Stimulated activated naive CD8-positive, alpha-beta T cell treated with anti-CD3 and anti-CD28 coated beads, Interleukin-15, amount 100 ng/mL, for 72 hours (primary cell): ENCODE results near the gene LRRC43.

Experiments used
- ATAC-seq: fragments of 150-1000 bp; cut with Tn5 transposase; 2 replicates; pipeline ENCODE4 v1.10.0; 2021; ENCODE audit warnings: mild to moderate bottlenecking, moderate library complexity
- DNase-seq, 2 donors: peaks; one replicate each; pipeline ENCODE4 v3.0.0; 2021 to 2022
- H3K27ac Mint-ChIP-seq, 2 donors: one replicate each; pipeline ENCODE4 v1.8.0; 2022; ENCODE audit warnings: mild to moderate bottlenecking in 2 of 2, mixed read lengths in 2 of 2, moderate library complexity in 2 of 2
- H3K27me3 Mint-ChIP-seq: one replicate; pipeline ENCODE4 v1.8.0; 2022; ENCODE audit warnings: mixed read lengths
- H3K4me1 Mint-ChIP-seq: one replicate; pipeline ENCODE4 v1.8.0; 2022; ENCODE audit warnings: mild to moderate bottlenecking, mixed read lengths
- H3K4me3 Mint-ChIP-seq, 2 donors: one replicate each; pipeline ENCODE4 v1.8.0; 2022; ENCODE audit warnings: mild to moderate bottlenecking in 2 of 2, mixed read lengths in 2 of 2, moderate library complexity in 1 of 2
- H3K9me3 Mint-ChIP-seq, 2 donors: one replicate each; pipeline ENCODE4 v1.8.0; 2022; ENCODE audit warnings: mixed read lengths in 2 of 2

The LRRC43 gene

DNA sequence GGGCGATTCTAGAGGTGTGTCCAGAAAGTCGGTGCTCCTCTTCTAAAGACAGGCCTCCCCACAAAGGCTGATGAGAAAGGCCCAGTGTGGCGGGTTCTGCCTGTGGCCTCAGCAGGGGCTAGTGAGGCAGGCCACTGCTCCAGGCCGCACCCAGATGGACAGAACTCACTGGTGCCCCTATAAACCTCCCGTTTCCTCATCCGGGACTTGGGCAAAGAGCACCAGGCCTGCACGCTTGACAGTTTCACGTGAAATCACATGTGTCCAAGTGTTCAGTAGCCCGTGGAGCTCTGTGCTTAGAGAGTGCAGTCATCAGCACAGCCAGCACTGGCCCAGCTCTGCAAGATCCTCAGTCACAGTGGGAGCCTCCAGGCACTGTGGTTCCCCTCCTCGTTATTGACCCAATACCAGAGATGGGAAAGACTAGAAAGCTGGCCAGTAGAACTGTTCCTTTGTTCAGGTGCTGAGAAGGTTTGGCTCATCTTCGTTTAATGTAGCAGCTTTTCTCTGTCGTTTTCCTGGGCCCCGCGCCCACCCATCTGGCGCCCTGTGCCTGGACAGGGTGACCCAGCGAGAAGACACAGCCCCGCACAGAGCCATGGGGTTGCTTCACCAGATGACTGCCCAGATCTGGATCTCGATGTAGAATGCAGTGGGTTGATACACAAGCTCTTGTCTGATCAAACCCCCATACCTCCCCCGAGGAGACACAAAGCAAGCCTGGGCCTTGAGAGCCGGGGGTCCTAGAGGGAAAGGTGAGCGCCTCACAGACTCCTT, 35.2 kb upstream of the LRRC43 start:
- no peak for ATAC-seq
- Mint-ChIP-seq H3K27ac (peak overlapping the region; percentile 6 to 43), H3K4me3 (no peak overlapping the region), H3K9me3 (no peaks in the 10 kb centered on the region), H3K4me1 (no peaks in the 10 kb centered on the region), H3K27me3 (no peaks in the 10 kb centered on the region)
- no peak for DNase-seq

GRCh38 chr12:122148657-122149056, 34.3 kb upstream of the LRRC43 start:
- Mint-ChIP-seq H3K4me3 (no peak overlapping the region), H3K27ac (peak overlapping the region; percentile 21 to 80)
- DNase-seq, result no peak

DNA sequence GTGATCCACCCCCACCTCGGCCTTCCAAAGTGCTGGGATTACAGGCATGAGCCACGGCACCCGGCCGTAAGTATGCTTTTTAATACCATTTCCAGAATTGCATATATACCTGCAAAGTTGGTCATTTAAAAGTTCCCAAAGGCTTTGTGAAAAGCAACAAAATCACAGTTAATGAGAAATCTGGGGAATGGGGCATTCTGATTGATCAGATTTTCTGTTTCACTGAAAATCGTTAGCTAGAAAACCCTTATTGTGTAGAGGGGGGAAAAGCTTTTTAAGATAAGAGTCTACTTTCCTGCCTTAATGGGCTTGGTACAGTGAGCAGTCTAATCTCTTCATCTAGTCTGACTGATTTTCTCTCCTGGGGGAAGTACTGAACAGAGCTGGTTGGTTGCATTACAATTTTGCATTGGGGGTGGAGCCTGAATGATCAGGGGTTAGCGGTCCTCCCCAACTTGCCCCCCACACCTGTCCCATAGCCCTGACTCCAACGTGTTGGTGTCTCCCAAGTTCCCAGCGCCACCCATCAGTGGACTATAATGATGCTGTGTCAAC, 32.7 kb upstream of the LRRC43 start:
- no peaks in the 10 kb centered on the region for H3K4me1 Mint-ChIP-seq
- H3K27me3 Mint-ChIP-seq, result no peaks in the 10 kb centered on the region
- no peak overlapping the region for H3K4me3 Mint-ChIP-seq

More at GRCh38 chr12:122148657-122149056, 34.3 kb upstream of the LRRC43 start:
- no peaks in the 10 kb centered on the region for H3K4me1 Mint-ChIP-seq
- no peak for ATAC-seq
- no peaks in the 10 kb centered on the region for H3K27me3 Mint-ChIP-seq
- H3K9me3 Mint-ChIP-seq, result no peaks in the 10 kb centered on the region

DNA sequence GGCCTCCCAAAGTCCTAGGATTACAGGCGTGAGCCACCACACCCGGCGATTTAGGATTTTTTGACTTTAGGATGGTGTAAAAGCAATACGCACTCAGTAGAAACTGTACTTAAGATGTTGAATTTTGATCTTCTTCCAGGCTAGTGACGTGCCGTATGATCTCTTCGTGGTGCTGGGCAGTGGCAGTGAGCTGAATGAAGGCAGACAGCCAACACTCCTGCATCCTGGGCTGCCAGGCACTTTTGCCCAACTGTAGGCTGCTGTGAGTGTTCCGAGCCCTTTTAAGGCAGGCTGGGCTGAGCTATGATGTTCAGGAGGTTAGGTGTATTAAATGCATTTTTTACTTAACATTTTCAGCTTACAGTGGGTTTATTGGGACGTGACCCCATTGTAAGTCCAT, 30.2 kb upstream of the LRRC43 start:
- H3K4me3 Mint-ChIP-seq, result no peak overlapping the region

More for the DNA sequence above, 32.7 kb upstream of the LRRC43 start:
- no peak for DNase-seq
- Mint-ChIP-seq H3K9me3 (no peaks in the 10 kb centered on the region), H3K27ac (no peak overlapping the region)
- no peak for ATAC-seq

GRCh38 chr12:122155705-122156104, 27.2 kb upstream of the LRRC43 start:
- DNase-seq (no peak), ATAC-seq (no peak)
- Mint-ChIP-seq H3K27me3 (no peaks in the 10 kb centered on the region), H3K4me3 (no peak overlapping the region), H3K9me3 (no peaks in the 10 kb centered on the region), H3K27ac (no peak overlapping the region), H3K4me1 (no peaks in the 10 kb centered on the region)

More for the DNA sequence above, 30.2 kb upstream of the LRRC43 start:
- ATAC-seq (no peak), DNase-seq (no peak)
- Mint-ChIP-seq H3K27me3 (no peaks in the 10 kb centered on the region), H3K27ac (no peak overlapping the region), H3K9me3 (no peaks in the 10 kb centered on the region), H3K4me1 (no peaks in the 10 kb centered on the region)

DNA sequence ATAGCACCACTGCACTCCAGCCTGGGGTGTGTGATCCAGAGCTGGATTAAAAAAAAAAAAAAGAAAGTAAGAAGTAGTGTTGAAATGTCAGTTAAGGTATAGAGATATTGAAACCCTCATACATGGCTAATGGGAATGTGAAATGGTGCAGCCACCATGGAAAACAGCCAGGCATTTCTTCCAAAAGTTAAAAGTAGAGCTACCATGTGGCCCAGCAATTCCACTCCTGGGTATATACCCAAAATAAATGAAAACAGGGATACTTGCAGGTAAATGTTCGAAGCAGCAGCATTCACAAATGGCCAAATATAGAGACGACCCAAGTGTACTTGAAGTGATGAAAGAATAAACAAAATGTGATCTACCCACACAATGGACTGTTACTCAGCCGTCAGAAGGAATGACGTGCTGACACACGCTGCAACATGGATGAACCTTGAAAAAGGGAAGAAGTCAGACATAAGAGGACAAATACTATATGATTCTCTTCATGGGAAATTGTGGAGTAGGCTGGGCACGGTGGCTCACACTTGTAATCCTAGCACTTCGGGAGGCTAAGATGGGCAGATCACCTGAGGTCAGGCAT, 24.1 kb upstream of the LRRC43 start:
- no peak for DNase-seq
- Mint-ChIP-seq H3K27ac (no peak overlapping the region), H3K4me1 (peaks cover 24% of the 10 kb centered on the region), H3K9me3 (no peaks in the 10 kb centered on the region), H3K4me3 (no peak overlapping the region), H3K27me3 (no peaks in the 10 kb centered on the region)
- ATAC-seq, result no peak

DNA sequence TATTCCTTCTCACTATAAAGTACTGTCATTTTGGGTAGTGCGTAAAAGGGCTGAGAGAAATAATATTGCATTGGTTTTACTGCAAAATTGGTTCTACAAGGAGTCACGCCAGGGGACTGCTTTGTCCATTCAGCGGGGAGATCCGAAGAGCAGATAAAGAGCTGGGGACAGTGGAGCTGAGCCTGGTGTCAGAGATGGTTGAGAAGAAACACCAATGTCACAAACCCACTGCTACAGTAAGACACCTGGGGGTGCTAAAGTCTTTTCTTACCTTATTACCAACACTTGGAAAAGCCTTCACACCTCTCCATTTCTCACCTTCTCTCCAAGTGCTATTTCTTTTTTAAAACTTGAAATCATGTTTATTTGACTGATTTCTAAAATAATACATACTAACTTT, 23.0 kb upstream of the LRRC43 start:
- no peak for ATAC-seq

DNA sequence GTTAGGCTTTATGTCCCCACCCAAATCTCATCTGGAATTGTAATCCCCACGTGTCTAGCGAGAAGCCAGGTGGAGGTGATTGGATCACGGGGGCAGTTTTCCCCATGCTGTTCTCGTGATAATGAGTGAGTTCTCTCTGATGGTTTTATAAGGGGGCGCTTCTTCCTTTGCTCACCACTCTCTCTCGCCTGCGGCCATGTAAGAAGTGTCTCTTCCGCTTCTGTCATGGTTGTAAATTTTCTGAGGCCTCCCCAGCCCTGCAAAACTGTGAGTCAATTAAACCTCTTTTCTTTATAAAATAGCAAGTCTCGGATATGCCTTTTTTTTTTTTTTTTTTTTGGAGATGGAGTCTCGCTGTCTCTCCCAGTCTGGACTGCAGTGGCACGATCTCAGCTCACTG, 22.2 kb upstream of the LRRC43 start:
- ATAC-seq (no peak), DNase-seq (no peak)
- H3K4me3 Mint-ChIP-seq, result no peak overlapping the region
- H3K9me3 Mint-ChIP-seq, result no peaks in the 10 kb centered on the region
- no peaks in the 10 kb centered on the region for H3K27me3 Mint-ChIP-seq
- H3K27ac Mint-ChIP-seq, result no peak overlapping the region
- H3K4me1 Mint-ChIP-seq, result peaks cover 24% of the 10 kb centered on the region

More for the DNA sequence above, 23.0 kb upstream of the LRRC43 start:
- Mint-ChIP-seq H3K4me3 (no peak overlapping the region), H3K9me3 (no peaks in the 10 kb centered on the region), H3K27ac (no peak overlapping the region), H3K27me3 (no peaks in the 10 kb centered on the region), H3K4me1 (peaks cover 24% of the 10 kb centered on the region)
- no peak for DNase-seq

DNA sequence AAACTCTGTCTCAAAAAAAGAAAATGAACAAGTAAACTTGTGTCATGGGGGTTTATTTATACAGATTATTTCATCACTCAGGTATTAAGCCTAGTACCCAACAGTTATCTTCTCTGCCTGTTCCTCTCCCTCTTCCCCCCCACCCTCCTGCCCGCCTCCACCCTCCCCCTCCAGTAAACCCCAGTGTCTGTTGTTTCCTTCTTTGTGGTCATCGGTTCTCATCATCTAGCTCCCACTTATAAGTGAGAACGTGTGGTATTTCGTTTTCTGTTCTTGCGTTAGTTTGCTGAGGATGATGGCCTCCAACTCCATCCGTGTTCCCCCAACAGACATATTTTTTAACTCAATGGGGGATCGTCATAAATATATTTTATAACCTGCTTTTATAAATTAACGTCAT, 21.2 kb upstream of the LRRC43 start:
- H3K27me3 Mint-ChIP-seq, result no peaks in the 10 kb centered on the region
- H3K27ac Mint-ChIP-seq, result peak overlapping the region in 1 of 2 donors; percentile 89
- H3K4me3 Mint-ChIP-seq, result peak overlapping the region; percentile 54 to 62
- ATAC-seq (peak; percentile 66), DNase-seq (peak in 1 of 2 donors; percentile 36)
- no peaks in the 10 kb centered on the region for H3K9me3 Mint-ChIP-seq
- H3K4me1 Mint-ChIP-seq, result peaks cover 29% of the 10 kb centered on the region

GRCh38 chr12:122162976-122163375, 19.9 kb upstream of the LRRC43 start:
- Mint-ChIP-seq H3K27ac (no peak overlapping the region), H3K4me1 (peaks cover 34% of the 10 kb centered on the region), H3K27me3 (no peaks in the 10 kb centered on the region), H3K9me3 (no peaks in the 10 kb centered on the region), H3K4me3 (no peak overlapping the region)
- ATAC-seq, result no peak
- DNase-seq, result no peak

DNA sequence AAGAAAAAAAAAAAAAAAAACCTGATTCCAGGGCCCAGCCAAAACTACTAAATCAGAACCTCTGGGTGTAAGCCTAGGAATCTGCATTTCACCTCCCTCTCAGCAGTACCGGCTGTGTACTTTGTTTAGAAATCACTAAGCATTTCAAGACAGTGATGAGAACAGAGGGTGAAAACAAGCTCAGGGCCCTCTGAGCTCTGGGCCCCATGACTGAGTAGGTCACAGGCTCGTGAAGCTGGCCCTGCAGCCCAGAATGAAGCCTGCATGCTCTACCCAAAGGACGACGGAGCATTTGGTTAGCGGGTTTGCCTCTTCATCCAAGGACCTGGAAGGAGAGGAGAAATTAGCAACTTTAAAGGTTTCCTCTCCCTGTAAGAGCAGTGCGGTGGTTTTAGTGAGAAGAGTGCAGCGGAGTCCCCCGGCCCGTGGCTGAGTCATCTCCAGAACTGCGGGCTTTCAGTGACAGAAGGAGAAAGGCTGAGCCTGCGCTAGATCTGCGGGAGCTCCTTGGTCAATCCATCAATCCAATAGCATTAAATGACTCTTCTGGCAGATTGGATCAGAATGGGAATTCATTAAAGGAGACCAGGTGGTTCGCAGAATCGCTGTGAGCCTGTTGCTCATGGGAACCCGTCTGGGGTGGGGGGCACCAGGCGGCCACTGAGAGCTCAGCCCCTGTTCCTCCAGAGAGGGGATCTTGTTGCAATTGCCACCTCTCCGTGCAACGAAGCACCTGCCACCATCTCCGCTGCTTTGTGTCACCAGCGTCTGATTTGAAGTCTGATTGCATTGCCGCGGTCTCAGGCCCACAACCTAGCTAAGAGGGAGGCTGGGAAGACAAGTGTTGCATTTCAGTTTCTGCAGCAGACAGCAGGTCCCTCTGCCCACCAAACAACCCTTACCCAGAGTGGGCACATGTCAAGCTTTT, 16.2 kb upstream of the LRRC43 start:
- H3K27me3 Mint-ChIP-seq, result no peaks in the 10 kb centered on the region
- ATAC-seq, result peak; percentile 91
- H3K9me3 Mint-ChIP-seq, result no peaks in the 10 kb centered on the region
- peak; percentile 21 to 61 for DNase-seq
- H3K4me3 Mint-ChIP-seq, result no peak overlapping the region
- no peak overlapping the region for H3K27ac Mint-ChIP-seq
- H3K4me1 Mint-ChIP-seq, result peaks cover 29% of the 10 kb centered on the region

GRCh38 chr12:122167356-122167925, 15.5 kb upstream of the LRRC43 start:
- Mint-ChIP-seq H3K9me3 (no peaks in the 10 kb centered on the region), H3K27ac (no peak overlapping the region), H3K27me3 (no peaks in the 10 kb centered on the region), H3K4me1 (peaks cover 21% of the 10 kb centered on the region), H3K4me3 (no peak overlapping the region)
- DNase-seq, result no peak
- no peak for ATAC-seq

DNA sequence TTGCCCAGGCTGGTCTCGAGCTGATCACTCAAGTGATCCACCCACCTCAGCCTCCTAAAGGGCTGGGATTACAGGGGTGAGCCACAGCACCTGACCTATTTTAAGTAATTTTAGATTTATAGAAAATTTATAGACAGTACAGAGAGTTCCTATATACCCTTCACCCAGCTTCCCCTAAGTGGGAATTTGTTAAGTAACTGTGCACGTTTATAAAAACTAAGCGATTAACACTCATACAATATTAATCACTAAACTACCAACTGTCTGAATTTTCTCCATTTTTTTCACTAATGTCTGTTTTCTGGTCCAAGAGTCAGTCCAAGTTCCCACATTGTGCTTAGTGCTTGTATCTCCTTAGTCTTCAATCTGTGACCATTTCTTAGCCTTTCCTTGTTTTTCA, 14.4 kb upstream of the LRRC43 start:
- Mint-ChIP-seq H3K9me3 (no peaks in the 10 kb centered on the region), H3K4me3 (no peak overlapping the region), H3K27me3 (no peaks in the 10 kb centered on the region), H3K4me1 (peaks cover 11% of the 10 kb centered on the region), H3K27ac (no peak overlapping the region)
- DNase-seq (no peak), ATAC-seq (no peak)

- no peak for ATAC-seq
- H3K27ac Mint-ChIP-seq, result no peak overlapping the region
- DNase-seq, result no peak
- H3K27me3 Mint-ChIP-seq, result no peaks in the 10 kb centered on the region
- no peak overlapping the region for H3K4me3 Mint-ChIP-seq
- H3K4me1 Mint-ChIP-seq, result peaks cover 8% of the 10 kb centered on the region
- no peaks in the 10 kb centered on the region for H3K9me3 Mint-ChIP-seq
These were observed 11.5 kb upstream of the LRRC43 start for GRCh38 chr12:122171399-122171798.

GRCh38 chr12:122172262-122172939, 10.5 kb upstream of the LRRC43 start:
- Mint-ChIP-seq H3K27me3 (no peaks in the 10 kb centered on the region), H3K9me3 (no peaks in the 10 kb centered on the region), H3K27ac (no peak overlapping the region), H3K4me3 (no peak overlapping the region), H3K4me1 (no peaks in the 10 kb centered on the region)
- no peak for ATAC-seq
- DNase-seq, result no peak
